HG03025 (cell line): Measurements from ENCODE around the gene MLX.
"Not testable (repeated sequence)": the region's sequence is repeated elsewhere in the genome, so short reads cannot be mapped to it uniquely, and the experiment has no call there.

Experiments
- ATAC-seq: cut with Tn5 transposase; IDR thresholded peaks from one replicate; pipeline ENCODE4 v1.9.1; 2021; ENCODE audit warnings: mild to moderate bottlenecking, moderate library complexity; ENCODE audit not compliant: unreplicated experiment, low FRiP score

MLX gene

DNA sequence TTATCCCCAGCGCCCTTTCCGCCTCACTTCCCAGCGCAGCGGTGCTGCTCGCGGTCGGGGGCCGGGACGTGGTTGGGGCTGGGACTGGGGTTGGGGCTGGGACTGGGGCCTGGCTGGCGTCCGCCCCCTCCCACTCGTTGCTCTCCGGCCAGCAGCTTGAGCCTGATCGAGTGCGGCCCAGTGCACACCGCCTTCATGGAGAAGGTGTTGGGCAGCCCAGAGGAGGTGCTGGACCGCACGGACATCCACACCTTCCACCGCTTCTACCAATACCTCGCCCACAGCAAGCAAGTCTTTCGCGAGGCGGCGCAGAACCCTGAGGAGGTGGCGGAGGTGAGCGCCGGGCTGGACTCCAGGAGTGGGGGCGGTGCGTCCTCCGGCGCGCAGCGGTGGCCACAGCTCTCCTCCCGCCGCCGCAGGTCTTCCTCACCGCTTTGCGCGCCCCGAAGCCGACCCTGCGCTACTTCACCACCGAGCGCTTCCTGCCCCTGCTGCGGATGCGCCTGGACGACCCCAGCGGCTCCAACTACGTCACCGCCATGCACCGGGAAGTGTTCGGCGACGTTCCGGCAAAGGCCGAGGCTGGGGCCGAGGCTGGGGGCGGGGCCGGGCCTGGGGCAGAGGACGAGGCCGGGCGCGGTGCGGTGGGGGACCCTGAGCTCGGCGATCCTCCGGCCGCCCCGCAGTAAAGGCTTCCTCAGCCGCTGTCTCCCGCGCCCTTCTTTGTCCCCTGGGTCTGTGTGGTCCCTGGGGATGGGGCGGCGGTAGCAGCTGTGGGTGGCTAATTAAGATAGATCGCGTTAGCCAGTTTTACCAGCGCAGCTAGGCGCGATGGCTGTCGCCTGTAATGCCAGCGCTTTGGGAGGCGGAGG lies 12.4 kb upstream of the MLX start:
- ATAC-seq = peak; percentile 47

DNA sequence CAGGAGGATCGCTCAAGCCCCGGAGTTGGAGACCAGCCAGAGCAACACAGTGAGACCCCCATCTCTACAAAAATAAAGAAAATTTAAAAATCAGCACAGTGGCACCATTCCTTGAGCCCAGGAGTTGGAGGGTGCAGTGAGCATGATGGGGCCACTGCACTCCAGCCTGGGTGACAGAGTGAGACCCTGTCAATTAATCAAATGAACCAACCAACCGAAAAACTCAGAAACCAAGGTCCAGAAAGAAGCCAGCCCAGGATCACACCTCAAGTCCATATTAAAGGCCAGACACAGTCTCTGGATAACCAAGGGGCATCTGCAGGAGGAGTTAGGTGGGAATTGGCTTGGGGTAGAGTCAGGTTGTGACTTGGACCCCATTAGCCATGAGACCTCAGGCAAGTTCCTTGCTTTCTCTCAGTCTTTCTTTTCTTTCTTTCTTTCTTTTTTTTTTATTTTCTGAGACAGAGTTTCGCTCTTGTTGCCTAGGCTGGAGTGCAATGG lies 11.7 kb upstream of the MLX start:
- no peak for ATAC-seq

DNA sequence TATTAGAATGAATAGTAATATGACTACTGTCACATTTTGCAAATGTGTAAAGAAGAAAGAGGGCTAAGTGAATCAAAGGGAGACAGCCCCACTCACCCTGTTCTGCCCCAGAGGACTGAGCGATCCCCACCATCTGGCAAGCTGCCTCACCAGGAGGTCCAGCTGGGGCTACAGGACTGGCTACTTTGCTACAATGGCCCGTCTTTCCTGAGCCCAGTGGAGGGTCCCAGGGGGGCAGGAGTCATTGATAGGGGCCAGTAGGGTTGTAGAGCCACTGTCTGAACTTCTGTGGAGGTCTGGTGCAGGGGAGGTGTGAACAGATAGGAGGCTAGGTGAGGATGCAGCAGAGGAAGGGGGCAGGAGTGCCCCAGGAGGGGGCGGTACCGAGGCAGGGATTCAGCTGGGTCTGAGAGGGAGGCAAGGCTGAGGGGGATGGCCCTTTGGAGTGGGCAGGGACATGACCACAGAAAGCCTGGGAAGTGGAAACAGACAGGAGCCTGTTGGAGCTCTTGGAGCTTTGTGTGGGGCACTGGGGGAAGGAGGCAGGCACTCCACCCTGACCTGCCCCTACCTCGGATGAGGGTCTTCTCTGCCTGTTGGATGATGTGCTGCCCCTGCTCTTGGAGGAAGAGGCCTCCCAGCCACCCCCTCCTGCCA lies 10.8 kb upstream of the MLX start:
- not testable (repeated sequence) for ATAC-seq

DNA sequence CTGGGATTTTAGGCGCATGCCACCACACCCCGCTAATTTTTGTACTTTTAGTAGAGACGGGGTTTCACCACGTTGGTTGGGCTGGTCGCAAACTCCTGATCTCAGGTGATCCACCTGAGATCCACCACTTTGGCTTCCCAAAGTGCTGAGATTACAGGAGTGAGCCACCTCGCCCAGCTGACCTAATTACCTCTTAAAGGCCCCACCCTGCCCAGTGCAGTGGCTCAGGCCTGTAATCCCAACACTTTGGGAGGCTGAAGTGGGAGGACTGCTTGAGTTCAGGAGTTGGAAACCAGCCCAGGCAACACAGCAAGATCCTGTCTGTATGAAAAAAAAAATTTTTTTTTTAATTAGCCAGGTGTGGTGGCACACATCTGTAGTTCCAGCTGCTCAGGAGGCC lies 7.8 kb upstream of the MLX start:
- ATAC-seq = no peak

DNA sequence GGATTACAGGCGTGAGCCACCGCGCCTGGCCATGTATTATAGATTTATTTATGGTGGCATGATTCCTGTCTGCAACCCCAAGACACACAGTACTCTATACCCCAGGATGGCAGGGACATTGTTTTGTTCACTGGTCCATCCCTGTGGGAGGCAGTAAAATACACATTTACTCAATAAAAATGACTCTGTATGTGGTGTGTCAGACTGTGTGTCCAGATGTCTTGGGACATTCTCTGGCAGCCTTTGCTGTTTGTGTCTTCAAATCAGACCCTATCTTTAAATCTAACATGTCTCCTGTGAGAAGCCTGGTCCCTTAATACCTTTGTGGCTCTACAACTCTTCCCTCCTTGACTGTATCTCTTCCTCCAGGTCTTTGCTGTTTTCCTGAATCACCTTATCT lies 6.7 kb upstream of the MLX start:
- ATAC-seq = no peak

DNA sequence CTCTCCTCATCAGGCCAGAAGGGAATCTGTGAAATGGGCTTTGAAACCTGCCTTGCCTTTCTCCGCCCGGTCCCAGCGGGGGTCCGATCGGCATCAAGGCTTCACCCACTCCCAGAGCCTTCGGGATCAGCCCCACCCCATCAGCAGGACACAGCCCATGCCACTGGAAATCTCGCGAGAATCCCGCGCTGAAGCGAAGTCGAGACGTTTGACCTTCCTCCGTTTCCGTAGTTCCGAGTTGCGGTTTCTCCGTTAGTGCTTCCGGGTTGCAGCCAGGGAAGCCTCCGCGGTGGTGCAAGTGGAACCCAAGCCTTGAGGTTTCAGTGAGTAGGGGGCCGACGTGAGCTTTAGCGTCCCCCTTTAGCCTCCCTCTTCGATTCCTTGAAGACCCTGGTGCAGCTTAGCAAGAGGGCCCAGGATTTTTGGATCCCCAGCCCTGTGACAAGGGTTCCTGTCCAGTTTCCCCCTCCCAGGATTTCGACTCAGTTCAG lies 5.0 kb upstream of the MLX start, which contains the start of gene COASY:
TSS of gene COASY (plus strand) at position 252 of the 491 bp plus-strand sequence. CDS start 475 bp downstream, outside the sequence.
- ATAC-seq = no peak

DNA sequence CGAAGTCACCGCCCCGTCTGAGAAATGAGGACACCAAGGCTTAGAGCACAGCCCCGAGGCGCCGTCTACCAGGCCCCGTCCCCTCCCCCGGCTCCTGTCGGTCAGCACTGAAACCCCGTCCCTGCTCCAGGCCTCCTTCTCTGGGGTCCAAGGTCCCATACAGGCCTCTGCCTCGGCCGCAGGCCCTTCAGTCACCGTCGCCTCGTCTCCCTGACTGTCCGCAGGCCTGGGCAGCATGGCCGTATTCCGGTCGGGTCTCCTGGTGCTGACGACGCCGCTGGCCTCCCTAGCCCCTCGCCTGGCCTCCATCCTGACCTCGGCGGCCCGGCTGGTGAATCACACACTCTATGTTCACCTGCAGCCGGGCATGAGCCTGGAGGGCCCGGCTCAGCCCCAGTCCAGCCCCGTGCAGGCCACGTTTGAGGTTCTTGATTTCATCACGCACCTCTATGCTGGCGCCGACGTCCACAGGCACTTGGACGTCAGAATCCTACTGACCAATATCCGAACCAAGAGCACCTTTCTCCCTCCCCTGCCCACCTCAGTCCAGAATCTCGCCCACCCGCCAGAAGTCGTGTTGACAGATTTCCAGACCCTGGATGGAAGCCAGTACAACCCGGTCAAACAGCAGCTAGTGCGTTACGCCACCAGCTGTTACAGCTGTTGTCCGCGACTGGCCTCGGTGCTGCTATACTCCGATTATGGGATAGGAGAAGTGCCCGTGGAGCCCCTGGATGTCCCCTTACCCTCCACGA lies 4.3 kb upstream of the MLX start:
- no peak for ATAC-seq

DNA sequence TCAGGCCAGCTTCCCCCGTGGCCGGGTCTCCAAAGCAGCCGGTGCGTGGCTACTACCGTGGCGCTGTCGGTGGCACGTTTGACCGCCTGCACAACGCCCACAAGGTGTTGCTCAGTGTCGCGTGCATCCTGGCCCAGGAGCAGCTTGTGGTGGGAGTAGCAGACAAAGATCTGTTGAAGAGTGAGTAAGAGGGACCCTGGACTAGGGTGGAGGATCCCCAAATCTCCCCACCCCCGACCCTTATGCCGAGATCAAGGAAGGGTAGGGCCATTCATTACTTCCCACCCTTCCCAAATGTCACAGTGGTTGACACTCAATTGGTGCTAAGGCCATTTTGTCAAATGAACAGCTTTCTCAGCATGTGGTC lies 3.8 kb upstream of the MLX start:
- no peak for ATAC-seq

DNA sequence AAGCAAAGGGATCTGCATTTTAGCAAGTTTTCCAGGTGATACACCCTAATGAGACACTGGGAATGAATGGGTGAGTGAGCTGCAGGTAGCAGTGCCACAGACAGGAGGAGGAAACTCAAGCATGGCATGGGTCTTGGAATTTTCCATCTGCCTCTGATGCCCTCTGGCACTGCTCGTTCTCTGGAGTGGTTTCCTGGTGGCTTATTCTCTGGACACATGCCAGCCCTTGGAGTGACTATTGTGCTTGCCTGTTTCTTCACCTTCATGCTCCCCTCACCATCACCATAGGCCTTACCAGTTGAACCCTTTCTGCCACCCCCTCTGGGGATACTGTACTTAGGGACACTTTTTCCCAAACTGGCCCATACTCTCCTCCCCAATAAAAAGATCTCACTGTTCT lies 3.4 kb upstream of the MLX start:
- ATAC-seq = no peak

DNA sequence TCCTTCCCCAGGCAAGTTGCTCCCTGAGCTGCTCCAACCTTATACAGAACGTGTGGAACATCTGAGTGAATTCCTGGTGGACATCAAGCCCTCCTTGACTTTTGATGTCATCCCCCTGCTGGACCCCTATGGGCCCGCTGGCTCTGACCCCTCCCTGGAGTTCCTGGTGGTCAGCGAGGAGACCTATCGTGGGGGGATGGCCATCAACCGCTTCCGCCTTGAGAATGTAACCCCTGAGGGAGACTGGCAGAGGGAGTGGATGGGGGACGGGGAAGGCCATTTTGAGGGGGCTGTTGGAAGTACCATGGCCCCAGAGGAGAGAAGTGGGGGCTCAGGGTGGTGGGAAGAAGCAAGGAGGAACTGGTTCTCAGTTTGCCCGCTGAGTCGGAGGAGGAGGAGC lies 3.0 kb upstream of the MLX start:
- ATAC-seq = no peak

DNA sequence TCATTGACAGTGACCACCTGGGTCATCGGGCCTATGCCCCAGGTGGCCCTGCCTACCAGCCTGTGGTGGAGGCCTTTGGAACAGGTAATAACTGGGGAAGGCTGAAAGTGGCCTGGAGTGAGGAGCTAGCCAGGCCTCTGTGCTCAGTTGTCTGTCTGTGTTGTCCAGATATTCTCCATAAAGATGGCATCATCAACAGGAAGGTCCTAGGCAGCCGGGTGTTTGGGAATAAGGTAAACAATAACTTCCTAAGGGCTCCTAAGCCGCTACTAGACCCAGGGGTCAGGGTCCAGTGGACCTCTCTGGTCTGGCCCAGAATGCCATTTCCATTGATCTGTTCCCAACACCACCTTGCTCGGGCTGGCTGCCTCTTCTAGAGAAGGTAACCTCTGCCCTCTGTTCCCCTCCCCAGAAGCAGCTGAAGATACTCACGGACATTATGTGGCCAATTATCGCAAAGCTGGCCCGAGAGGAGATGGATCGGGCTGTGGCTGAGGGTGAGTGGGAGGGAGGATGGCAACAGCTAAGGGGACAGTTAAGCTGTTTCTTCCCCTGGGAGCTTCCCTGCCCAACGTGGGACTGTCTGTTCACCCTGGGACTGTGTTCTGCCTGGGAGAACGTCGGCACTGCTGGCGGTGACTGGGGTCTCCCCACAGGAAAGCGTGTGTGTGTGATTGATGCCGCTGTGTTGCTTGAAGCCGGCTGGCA lies 1.9 kb upstream of the MLX start:
- ATAC-seq = no peak

DNA sequence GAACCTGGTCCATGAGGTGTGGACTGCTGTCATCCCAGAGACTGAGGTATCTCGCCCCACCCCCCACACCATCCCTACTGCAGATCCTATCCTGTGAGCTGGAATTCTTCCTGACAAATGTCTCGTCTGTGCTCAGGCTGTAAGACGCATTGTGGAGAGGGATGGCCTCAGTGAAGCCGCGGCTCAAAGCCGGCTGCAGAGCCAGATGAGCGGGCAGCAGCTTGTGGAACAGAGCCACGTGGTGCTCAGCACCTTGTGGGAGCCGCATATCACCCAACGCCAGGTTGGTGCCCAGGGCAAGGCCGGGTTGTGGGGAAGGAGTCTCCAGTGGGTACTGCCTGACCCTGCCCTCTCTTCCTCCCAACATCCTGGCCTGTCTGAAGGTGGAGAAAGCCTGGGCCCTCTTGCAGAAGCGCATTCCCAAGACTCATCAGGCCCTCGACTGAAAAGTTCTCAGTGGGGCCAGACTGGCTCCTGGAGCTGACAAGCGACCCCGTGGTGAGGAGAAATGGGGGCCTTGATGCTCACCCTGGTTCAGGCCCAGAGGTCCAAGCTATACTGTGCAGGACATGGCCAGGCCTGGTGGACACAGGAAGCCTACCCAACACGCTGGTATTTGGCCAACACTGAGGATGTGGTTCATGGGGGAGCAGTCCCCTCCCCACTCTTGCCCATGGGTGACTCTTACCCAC lies 1.2 kb upstream of the MLX start:
- ATAC-seq = no peak

DNA sequence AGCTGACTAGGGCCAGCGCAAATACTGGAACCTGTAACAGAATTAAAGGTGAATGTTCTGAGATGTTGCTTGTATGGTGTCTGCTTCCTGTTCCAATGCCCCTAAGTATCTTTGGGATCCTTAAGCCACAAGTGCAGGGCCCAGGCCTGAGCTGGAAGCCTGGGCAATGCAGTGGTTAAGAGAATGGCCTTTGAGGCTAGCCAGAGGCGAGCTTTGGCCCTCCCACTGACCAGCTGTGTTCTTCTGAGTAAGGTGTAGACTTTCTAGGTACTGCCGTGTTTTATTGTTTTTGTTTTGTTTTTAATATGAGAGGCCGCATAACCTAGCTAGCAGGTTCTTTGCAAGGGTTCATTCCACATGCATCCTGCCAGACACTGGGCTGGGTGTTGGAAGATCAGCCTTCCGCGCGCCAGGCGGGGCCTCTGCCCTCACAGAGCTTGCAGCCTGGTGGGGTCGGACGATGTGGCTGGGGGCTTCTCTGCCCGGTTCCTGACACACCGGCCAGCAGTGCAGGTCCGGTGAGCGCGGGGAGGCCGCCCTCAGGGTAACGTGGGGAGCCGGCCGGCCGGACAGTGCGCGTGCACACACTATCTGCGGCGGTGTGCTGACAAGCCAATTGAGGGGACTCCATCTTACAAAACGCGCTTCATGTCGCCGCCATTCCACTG lies 551 bp upstream of the MLX start:
- ATAC-seq = no peak

DNA sequence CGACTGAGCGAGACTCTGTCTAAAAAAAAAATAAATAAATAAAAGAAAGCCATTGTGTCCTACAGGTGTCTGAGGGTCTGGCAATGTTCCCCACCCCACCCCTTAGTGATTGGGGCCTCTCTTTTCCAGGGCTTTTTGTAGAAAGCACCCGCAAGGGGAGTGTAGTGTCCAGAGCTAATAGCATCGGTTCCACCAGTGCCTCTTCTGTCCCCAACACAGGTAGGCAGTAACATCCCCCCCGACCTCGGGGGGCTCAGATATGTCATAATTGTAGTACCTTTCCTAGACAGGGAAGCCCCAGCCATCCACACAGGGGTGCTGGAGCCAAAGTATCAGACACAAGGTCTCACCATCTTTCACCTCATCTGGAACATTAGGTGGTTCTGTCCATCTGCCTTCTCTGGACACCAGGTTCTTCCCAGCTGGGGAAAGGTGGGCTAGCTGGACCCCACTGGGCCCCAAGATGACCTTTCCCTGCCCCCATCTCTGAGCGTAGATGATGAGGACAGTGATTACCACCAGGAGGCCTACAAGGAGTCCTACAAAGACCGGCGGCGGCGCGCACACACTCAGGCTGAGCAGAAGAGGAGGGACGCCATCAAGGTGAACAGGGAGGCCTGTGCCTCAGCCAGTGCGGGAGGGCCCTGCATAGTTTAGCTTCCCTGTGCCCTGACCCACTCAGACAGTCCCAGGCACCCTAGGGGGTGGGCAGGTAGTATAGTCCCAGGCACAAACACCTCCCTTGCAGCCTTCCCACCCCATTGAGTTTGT lies 1.6 kb downstream of the MLX start:
- ATAC-seq = no peak

DNA sequence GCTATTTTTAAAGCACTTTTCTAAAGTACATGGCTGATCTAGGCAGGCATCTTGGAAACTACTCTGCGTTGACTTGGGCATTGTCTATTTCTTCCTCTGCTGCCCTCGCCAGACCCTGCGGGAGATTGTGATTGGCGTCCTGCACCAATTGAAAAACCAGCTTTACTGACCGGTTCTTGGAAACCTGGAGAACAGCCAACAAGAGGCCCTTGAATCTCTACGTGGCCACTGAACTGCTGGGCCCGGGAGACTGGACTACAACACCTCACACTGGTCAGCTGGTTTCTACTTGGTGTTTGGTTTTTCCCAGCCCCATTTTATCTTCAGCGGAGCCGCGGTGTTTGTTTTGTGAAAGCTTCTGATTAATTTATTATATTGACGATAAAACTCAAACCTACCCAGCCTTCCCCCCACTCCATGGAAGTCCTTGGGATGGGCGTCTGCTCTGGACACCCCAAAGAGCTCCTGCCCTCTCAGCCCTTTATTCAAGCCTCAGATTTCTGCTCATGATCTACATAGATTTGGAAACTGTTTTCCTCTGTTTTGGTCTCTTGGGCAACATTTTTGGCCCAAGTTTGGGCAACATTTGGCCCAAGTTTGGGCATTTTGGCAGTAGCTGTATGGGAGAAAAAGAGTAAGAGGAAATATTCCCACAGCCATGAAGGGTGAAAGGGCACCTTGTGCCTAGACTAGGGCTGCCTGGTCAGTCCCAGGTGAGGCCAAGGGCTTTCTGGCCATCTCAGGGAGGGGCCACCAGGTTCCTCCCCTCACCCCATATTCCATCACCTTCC lies 4.7 kb downstream of the MLX start:
- ATAC-seq = no peak

DNA sequence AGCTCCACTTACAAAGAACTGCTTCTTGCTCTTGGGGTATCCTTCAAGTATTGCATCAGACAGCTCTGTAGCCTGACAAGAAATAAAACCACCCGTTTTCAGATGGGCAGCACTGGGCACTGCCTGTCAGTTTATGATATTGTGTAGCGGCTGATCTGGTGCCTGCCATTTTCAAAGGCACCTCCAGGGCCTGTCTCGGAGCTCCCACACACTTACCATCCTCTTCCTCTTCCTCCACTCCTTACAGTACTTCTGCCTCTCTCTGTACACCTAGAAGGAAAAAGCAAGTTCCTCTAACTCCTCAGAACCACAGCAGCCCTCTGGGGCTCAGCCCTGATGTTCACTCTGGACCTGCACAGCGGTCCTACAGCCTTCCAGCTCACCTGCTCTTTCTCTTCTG lies 6.2 kb downstream of the MLX start:
- ATAC-seq = no peak

DNA sequence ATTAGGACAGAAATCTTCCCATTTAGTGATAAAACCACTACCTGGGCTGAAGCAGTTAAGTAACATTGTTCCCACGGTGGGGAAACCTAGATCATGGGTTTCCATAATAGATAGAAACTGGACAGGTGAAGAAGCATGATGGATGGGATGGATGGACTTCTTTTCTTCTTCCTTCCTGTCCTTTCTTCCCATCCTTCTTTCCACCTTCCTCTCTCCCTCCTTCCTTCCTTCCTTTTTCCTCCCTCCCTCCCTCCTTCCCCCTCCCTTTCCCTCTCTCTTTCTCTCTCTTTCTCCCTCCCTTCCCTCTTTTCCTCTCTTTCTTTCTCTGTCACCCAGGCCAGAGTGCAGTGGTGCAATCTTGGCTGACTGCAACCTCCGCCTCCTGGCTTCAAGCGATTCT lies 7.6 kb downstream of the MLX start:
- ATAC-seq = no peak

DNA sequence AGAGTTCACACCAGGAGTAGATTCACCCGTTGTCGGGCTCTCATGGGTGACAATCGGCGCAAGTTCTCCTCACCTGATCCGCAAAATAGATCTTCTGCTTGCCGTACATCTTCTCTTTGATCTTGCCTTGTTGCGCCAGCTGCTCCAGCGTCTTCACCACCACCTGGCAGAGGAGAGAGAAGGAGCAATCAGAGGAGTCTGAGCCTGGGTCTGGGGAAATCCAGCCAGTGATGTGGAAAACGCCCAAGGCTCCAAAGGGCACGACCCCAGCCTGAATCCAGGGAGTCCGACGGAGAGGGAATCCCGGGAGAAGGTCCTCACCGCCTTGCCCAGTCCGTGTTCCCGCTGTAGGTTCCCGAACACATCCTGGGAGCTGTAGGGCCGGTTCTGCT lies 10.2 kb downstream of the MLX start:
- ATAC-seq = no peak
